ENCODE results near the gene RNASE9.
"Not testable (repeated sequence)": the region's sequence is repeated elsewhere in the genome, so short reads cannot be mapped to it uniquely, and the experiment has no call there.

The RNASE9 gene

GRCh38 chr14:20578325-20578724 lies 17.5 kb upstream of the RNASE9 start:
- Histone ChIP-seq H3K4me1 (ENCODE audit: control insufficient read depth, insufficient read depth, low read length) (peaks cover 22% of the 10 kb centered on the region), H3K27ac (ENCODE audit: insufficient read depth, low read depth, low read length, poor library complexity, severe bottlenecking) (no peak overlapping the region)

GRCh38 chr14:20572382-20572990 lies 11.6 kb upstream of the RNASE9 start:
- WGBS, 2 experiments, result 83 to 86% methylated on average over 4 of the region's 4 CpGs
- not testable (repeated sequence) for H3K36me3 ChIP-seq (ENCODE audit: control insufficient read depth, insufficient read depth, low read length); H3K27ac ChIP-seq (ENCODE audit: insufficient read depth, low read depth, low read length, poor library complexity, severe bottlenecking); H3K27me3 ChIP-seq (ENCODE audit: control insufficient read depth, insufficient read depth, low read length, poor library complexity, severe bottlenecking); H3K4me3 ChIP-seq (ENCODE audit: insufficient read depth, low read depth, low read length); H3K4me1 ChIP-seq (ENCODE audit: control insufficient read depth, insufficient read depth, low read length); H3K9me3 ChIP-seq (ENCODE audit: control insufficient read depth, low read length)

More at GRCh38 chr14:20578325-20578724, 17.5 kb upstream of the RNASE9 start:
- Histone ChIP-seq H3K4me3 (ENCODE audit: insufficient read depth, low read depth, low read length) (no peak overlapping the region), H3K27me3 (ENCODE audit: control insufficient read depth, insufficient read depth, low read length, poor library complexity, severe bottlenecking) (no peaks in the 10 kb centered on the region), H3K9me3 (ENCODE audit: control insufficient read depth, low read length) (no peaks in the 10 kb centered on the region), H3K36me3 (ENCODE audit: control insufficient read depth, insufficient read depth, low read length) (no peaks in the 10 kb centered on the region)
- 5 to 7% methylated on average over 3 of the region's 3 CpGs for WGBS, 2 experiments

- H3K36me3 ChIP-seq (ENCODE audit: control insufficient read depth, insufficient read depth, low read length); H3K9me3 ChIP-seq (ENCODE audit: control insufficient read depth, low read length); H3K4me1 ChIP-seq (ENCODE audit: control insufficient read depth, insufficient read depth, low read length); H3K27me3 ChIP-seq (ENCODE audit: control insufficient read depth, insufficient read depth, low read length, poor library complexity, severe bottlenecking); H3K27ac ChIP-seq (ENCODE audit: insufficient read depth, low read depth, low read length, poor library complexity, severe bottlenecking); H3K4me3 ChIP-seq (ENCODE audit: insufficient read depth, low read depth, low read length): not testable (repeated sequence)
- 90 to 97% methylated on average over 1 of the region's 1 CpG for WGBS, 2 experiments
These were observed 9.9 kb upstream of the RNASE9 start for GRCh38 chr14:20570720-20571119.

- not testable (repeated sequence) for H3K9me3 ChIP-seq (ENCODE audit: control insufficient read depth, low read length); H3K27ac ChIP-seq (ENCODE audit: insufficient read depth, low read depth, low read length, poor library complexity, severe bottlenecking); H3K27me3 ChIP-seq (ENCODE audit: control insufficient read depth, insufficient read depth, low read length, poor library complexity, severe bottlenecking); H3K4me3 ChIP-seq (ENCODE audit: insufficient read depth, low read depth, low read length); H3K4me1 ChIP-seq (ENCODE audit: control insufficient read depth, insufficient read depth, low read length); H3K36me3 ChIP-seq (ENCODE audit: control insufficient read depth, insufficient read depth, low read length)
- 89 to 92% methylated on average over 2 of the region's 2 CpGs for WGBS, 2 experiments
These were observed 9.0 kb upstream of the RNASE9 start for GRCh38 chr14:20569865-20570264.

GRCh38 chr14:20569066-20569465 lies 8.2 kb upstream of the RNASE9 start:
- H3K36me3 ChIP-seq (ENCODE audit: control insufficient read depth, insufficient read depth, low read length), result no peaks in the 10 kb centered on the region
- no peaks in the 10 kb centered on the region for H3K27me3 ChIP-seq (ENCODE audit: control insufficient read depth, insufficient read depth, low read length, poor library complexity, severe bottlenecking)
- H3K9me3 ChIP-seq (ENCODE audit: control insufficient read depth, low read length), result peaks cover 3% of the 10 kb centered on the region
- no peak overlapping the region for H3K27ac ChIP-seq (ENCODE audit: insufficient read depth, low read depth, low read length, poor library complexity, severe bottlenecking)
- H3K4me1 ChIP-seq (ENCODE audit: control insufficient read depth, insufficient read depth, low read length), result no peaks in the 10 kb centered on the region
- H3K4me3 ChIP-seq (ENCODE audit: insufficient read depth, low read depth, low read length), result no peak overlapping the region

GRCh38 chr14:20568393-20568792 lies 7.5 kb upstream of the RNASE9 start:
- H3K9me3 ChIP-seq (ENCODE audit: control insufficient read depth, low read length), result peaks cover 3% of the 10 kb centered on the region
- H3K27me3 ChIP-seq (ENCODE audit: control insufficient read depth, insufficient read depth, low read length, poor library complexity, severe bottlenecking), result no peaks in the 10 kb centered on the region
- WGBS, 2 experiments, result 95% methylated on average over 3 of the region's 3 CpGs
- H3K36me3 ChIP-seq (ENCODE audit: control insufficient read depth, insufficient read depth, low read length), result no peaks in the 10 kb centered on the region
- H3K4me1 ChIP-seq (ENCODE audit: control insufficient read depth, insufficient read depth, low read length), result no peaks in the 10 kb centered on the region
- H3K4me3 ChIP-seq (ENCODE audit: insufficient read depth, low read depth, low read length), result no peak overlapping the region
- no peak overlapping the region for H3K27ac ChIP-seq (ENCODE audit: insufficient read depth, low read depth, low read length, poor library complexity, severe bottlenecking)

GRCh38 chr14:20567199-20567598 lies 6.4 kb upstream of the RNASE9 start:
- H3K36me3 ChIP-seq (ENCODE audit: control insufficient read depth, insufficient read depth, low read length); H3K27me3 ChIP-seq (ENCODE audit: control insufficient read depth, insufficient read depth, low read length, poor library complexity, severe bottlenecking); H3K27ac ChIP-seq (ENCODE audit: insufficient read depth, low read depth, low read length, poor library complexity, severe bottlenecking); H3K4me1 ChIP-seq (ENCODE audit: control insufficient read depth, insufficient read depth, low read length); H3K9me3 ChIP-seq (ENCODE audit: control insufficient read depth, low read length); H3K4me3 ChIP-seq (ENCODE audit: insufficient read depth, low read depth, low read length): not testable (repeated sequence)
- WGBS, 2 experiments, result 85 to 97% methylated on average over 1 of the region's 1 CpG

- Histone ChIP-seq H3K27ac (ENCODE audit: insufficient read depth, low read depth, low read length, poor library complexity, severe bottlenecking) (no peak overlapping the region), H3K36me3 (ENCODE audit: control insufficient read depth, insufficient read depth, low read length) (no peaks in the 10 kb centered on the region), H3K4me3 (ENCODE audit: insufficient read depth, low read depth, low read length) (no peak overlapping the region), H3K27me3 (ENCODE audit: control insufficient read depth, insufficient read depth, low read length, poor library complexity, severe bottlenecking) (no peaks in the 10 kb centered on the region), H3K4me1 (ENCODE audit: control insufficient read depth, insufficient read depth, low read length) (no peaks in the 10 kb centered on the region), H3K9me3 (ENCODE audit: control insufficient read depth, low read length) (peaks cover 3% of the 10 kb centered on the region)
- WGBS, 2 experiments, result 84 to 86% methylated on average over 2 of the region's 2 CpGs
These were observed 3.7 kb upstream of the RNASE9 start for GRCh38 chr14:20564501-20564997.

- Histone ChIP-seq H3K36me3 (ENCODE audit: control insufficient read depth, insufficient read depth, low read length) (no peaks in the 10 kb centered on the region), H3K4me1 (ENCODE audit: control insufficient read depth, insufficient read depth, low read length) (no peaks in the 10 kb centered on the region), H3K27ac (ENCODE audit: insufficient read depth, low read depth, low read length, poor library complexity, severe bottlenecking) (no peak overlapping the region), H3K4me3 (ENCODE audit: insufficient read depth, low read depth, low read length) (no peak overlapping the region), H3K27me3 (ENCODE audit: control insufficient read depth, insufficient read depth, low read length, poor library complexity, severe bottlenecking) (no peaks in the 10 kb centered on the region), H3K9me3 (ENCODE audit: control insufficient read depth, low read length) (peaks cover 3% of the 10 kb centered on the region)
- WGBS, 2 experiments, result 95 to 100% methylated on average over 1 of the region's 1 CpG
These were observed 3.1 kb upstream of the RNASE9 start for GRCh38 chr14:20563971-20564370.

GRCh38 chr14:20559461-20559904 lies 1.4 kb downstream of the RNASE9 start:
- no peaks in the 10 kb centered on the region for H3K27me3 ChIP-seq (ENCODE audit: control insufficient read depth, insufficient read depth, low read length, poor library complexity, severe bottlenecking)
- H3K27ac ChIP-seq (ENCODE audit: insufficient read depth, low read depth, low read length, poor library complexity, severe bottlenecking), result no peak overlapping the region
- H3K9me3 ChIP-seq (ENCODE audit: control insufficient read depth, low read length), result no peaks in the 10 kb centered on the region
- H3K4me3 ChIP-seq (ENCODE audit: insufficient read depth, low read depth, low read length), result no peak overlapping the region
- H3K4me1 ChIP-seq (ENCODE audit: control insufficient read depth, insufficient read depth, low read length), result no peaks in the 10 kb centered on the region
- H3K36me3 ChIP-seq (ENCODE audit: control insufficient read depth, insufficient read depth, low read length), result no peaks in the 10 kb centered on the region
- WGBS, 2 experiments, result 8 to 14% methylated on average over 2 of the region's 2 CpGs

- Histone ChIP-seq H3K4me1 (ENCODE audit: control insufficient read depth, insufficient read depth, low read length) (no peaks in the 10 kb centered on the region), H3K27ac (ENCODE audit: insufficient read depth, low read depth, low read length, poor library complexity, severe bottlenecking) (no peak overlapping the region), H3K9me3 (ENCODE audit: control insufficient read depth, low read length) (no peaks in the 10 kb centered on the region), H3K36me3 (ENCODE audit: control insufficient read depth, insufficient read depth, low read length) (no peaks in the 10 kb centered on the region), H3K4me3 (ENCODE audit: insufficient read depth, low read depth, low read length) (no peak overlapping the region), H3K27me3 (ENCODE audit: control insufficient read depth, insufficient read depth, low read length, poor library complexity, severe bottlenecking) (no peaks in the 10 kb centered on the region)
- WGBS, 2 experiments, result 68 to 82% methylated on average over 1 of the region's 2 CpGs
These were observed 3.7 kb downstream of the RNASE9 start for GRCh38 chr14:20557212-20557542.
